ENCODE results near the gene ATF3.
"Not testable (repeated sequence)": the region's sequence is repeated elsewhere in the genome, so short reads cannot be mapped to it uniquely, and the experiment has no call there.

The ATF3 gene

GRCh38 chr1:212624976-212625501 lies 16.5 kb downstream of the ATF3 start:
- FAIRE-seq (no peak), DNase-seq (ENCODE audit: insufficient read length, low spot score) (no peak)

GRCh38 chr1:212625781-212626450 lies 17.4 kb downstream of the ATF3 start:
- FAIRE-seq (no peak), DNase-seq (ENCODE audit: insufficient read length, low spot score) (no peak)

DNA sequence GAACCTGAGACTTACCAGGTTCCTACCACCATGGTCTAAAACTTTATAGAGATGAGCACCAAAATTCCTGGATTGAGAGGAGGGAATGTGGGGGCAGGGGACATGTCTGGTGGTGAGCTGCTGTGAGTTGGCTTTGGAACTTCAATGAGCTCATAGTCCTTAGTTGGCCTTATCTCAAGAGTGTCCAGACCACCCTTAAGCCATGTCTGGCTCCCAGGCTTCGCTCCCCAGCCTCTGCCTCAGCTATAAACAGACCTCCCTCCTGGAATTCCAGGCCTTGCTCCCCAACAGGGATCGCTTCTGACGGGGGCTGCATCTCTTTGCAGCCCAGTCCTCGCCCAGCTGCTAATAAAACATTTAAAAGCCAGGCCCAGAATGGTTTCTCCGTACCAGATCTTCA lies 19.5 kb downstream of the ATF3 start:
- DNase-seq (ENCODE audit: insufficient read length, low spot score), result no peak
- no peak for FAIRE-seq

GRCh38 chr1:212628813-212629415 lies 20.4 kb downstream of the ATF3 start:
- FAIRE-seq (no peak), DNase-seq (ENCODE audit: insufficient read length, low spot score) (no peak)

DNA sequence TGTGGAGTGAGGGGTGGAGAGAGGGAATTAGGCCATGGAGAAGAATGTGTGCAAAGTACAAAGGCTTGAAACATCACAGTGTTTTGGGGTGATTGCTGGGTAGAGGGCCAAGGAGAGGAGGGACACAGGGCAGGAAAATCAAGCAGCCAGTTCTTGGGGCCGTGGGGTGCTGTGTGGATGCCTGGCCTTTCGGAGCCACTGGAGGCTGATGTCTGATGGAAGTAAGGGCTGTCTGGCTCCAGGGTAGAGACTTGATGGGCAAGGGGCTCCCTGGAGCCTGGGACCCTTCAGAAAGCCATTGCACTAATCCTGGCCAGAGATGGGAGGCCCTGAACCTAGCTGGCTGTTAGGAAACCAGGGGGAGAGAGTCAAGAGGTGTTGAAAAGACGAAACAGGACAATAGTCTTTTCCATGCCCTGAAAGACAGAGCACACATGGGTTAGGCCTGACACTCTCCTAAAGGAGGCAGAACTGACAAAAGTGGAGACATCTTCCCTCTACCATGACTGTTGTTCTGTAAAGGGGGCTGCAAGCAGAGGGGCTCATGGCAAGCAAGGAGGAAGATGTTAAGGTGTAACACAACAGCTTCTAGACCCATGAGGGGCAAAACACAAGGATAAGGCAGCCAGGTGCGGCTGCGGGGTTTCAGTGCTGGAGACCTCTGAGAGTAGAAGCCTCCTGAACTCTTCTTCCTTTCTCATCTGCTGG lies 21.0 kb downstream of the ATF3 start:
- no peak for FAIRE-seq
- DNase-seq (ENCODE audit: insufficient read length, low spot score), result no peak

- DNase-seq (ENCODE audit: insufficient read length, low spot score), result peak; percentile 60
- FAIRE-seq, result peak; percentile 93
Measured at GRCh38 chr1:212630158-212630900, 21.8 kb downstream of the ATF3 start.

GRCh38 chr1:212633161-212633560 lies 24.6 kb downstream of the ATF3 start:
- FAIRE-seq (no peak), DNase-seq (ENCODE audit: insufficient read length, low spot score) (no peak)

DNA sequence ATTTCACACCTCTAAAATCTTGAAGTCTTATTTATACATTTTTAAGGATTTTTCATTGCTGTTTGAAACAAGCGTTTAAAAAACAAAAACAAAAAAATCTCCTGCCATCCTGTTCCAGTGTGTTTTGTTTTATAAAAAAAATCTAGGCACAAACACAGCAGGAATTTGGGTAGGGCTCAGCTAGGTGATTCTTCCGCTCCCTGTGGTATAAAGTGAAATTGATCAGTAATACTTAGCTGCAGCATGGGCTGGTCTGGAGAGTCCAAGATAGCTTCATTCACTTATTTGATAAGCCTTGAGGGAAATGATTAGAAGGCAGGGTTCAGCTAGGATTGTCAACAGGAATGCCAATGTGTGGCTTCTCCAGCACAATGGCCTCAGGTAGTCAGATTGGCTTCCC lies 25.7 kb downstream of the ATF3 start:
- no peak for DNase-seq (ENCODE audit: insufficient read length, low spot score)
- FAIRE-seq, result no peak

DNA sequence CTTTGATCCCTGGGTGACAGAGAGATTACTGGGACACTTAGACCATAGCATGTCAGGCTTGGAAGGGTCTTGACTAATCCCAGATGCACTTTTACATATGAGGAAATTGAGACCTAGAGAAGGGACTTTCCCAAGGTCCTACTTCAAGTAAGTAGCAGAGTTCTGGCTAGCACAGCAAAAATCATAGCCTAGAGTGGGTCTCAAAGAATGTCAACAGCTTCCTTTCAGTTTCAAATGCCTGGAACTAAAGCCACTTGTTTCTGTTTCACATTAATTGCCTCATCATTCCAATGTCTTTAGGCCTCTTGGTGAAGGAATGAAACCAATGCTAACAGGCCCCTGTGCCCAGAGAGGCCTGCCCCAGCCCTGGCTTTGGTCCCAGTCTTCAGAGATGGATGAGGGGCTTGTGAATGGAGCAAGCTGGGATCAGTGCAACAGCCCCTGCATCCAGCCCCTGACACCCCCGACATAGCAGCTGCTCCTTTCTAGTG lies 26.6 kb downstream of the ATF3 start:
- FAIRE-seq (peak; percentile 66), DNase-seq (ENCODE audit: insufficient read length, low spot score) (no peak)

- DNase-seq (ENCODE audit: insufficient read length, low spot score) (no peak), FAIRE-seq (no peak)
Measured at GRCh38 chr1:212637902-212638301, 29.3 kb downstream of the ATF3 start.

DNA sequence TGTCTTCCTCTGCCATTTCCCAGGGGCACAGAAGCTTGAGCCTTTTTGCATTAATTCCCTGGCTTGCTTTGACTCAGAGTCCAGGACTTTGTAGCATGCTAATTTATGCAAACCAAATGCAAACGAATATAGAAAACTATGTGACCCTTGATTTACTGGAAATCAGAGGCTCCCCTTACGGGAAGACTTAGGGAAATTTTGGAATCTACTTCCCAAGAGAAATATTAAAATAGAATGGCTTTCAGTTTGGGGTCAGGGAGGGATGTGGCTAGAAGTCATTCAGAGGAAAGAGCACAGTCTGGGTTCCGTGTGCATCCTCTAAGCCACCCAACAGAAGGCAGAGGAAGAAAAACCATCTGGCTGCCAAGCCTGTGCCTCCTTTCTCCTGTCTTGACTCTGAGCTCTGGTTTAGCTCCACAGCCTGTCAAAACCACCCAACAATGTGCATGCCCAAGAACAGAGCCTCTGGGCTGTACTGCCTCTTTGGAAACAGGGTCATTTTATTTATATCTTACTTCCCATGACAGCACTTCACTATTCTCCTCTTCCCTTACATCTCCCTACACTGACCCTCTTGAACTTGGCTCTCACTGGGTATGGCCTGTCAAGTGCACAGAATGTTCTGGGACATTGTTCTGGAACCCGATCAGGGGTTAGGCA lies 30.1 kb downstream of the ATF3 start:
- no peak for FAIRE-seq
- DNase-seq (ENCODE audit: insufficient read length, low spot score), result no peak

GRCh38 chr1:212639524-212639923 lies 31.0 kb downstream of the ATF3 start:
- not testable (repeated sequence) for FAIRE-seq; DNase-seq (ENCODE audit: insufficient read length, low spot score)

GRCh38 chr1:212640223-212640878 lies 31.8 kb downstream of the ATF3 start:
- FAIRE-seq, result no peak
- no peak for DNase-seq (ENCODE audit: insufficient read length, low spot score)

DNA sequence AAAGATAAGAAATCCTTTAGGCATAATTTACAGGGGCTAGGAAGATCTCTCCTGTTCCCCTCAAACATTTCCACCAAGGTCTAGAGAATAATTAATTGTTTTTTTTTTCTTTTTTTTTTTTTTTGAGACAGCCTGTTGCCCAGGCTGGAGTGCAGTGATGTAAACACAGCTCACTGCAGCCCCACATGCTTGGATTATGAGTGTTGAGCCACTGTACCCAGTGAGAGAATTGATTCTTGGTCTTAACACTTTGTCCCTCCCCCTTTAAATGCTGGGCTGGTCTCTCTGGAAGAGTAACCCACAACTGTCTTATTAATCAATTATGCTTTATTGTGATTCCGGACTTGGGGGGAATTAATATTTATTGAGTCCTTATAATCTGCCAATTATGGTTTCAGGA lies 33.4 kb downstream of the ATF3 start:
- no peak for FAIRE-seq

GRCh38 chr1:212643877-212644276 lies 35.3 kb downstream of the ATF3 start:
- FAIRE-seq (no peak), DNase-seq (ENCODE audit: insufficient read length, low spot score) (no peak)

More for the DNA sequence above, 33.4 kb downstream of the ATF3 start:
- no peak for DNase-seq (ENCODE audit: insufficient read length, low spot score)

DNA sequence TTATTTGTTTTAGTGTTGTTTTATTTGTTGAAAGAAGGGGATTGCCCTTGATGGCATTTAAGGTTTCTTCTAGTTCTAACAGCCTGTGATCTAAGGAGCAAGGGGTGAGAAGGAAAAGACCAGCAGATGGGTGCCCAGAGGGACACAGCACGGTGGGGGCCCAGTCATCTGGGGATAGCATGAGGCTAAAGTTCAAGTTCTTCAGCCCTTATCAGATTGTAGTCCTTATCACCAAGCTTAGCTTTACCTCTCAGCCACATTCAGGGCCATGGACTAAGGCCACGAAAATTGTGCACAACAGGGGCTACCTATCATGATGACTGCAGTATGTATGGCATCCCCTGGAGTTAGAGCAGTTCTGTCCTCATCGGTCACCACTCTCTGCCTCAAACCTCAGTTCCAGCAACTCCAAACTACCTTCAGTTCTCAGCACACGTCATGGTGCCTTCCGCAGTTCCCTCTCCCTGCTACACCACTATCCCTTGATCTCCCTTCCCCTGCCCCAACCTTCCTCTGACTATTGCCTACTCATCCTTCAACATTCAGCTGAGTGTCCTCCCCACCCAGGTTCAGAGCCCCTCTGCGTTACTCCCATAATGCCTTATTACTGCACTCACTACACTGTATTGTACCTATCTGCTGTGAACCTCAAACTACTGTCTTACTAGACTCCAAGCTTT lies 36.4 kb downstream of the ATF3 start:
- no peak for DNase-seq (ENCODE audit: insufficient read length, low spot score)
- FAIRE-seq, result no peak

DNA sequence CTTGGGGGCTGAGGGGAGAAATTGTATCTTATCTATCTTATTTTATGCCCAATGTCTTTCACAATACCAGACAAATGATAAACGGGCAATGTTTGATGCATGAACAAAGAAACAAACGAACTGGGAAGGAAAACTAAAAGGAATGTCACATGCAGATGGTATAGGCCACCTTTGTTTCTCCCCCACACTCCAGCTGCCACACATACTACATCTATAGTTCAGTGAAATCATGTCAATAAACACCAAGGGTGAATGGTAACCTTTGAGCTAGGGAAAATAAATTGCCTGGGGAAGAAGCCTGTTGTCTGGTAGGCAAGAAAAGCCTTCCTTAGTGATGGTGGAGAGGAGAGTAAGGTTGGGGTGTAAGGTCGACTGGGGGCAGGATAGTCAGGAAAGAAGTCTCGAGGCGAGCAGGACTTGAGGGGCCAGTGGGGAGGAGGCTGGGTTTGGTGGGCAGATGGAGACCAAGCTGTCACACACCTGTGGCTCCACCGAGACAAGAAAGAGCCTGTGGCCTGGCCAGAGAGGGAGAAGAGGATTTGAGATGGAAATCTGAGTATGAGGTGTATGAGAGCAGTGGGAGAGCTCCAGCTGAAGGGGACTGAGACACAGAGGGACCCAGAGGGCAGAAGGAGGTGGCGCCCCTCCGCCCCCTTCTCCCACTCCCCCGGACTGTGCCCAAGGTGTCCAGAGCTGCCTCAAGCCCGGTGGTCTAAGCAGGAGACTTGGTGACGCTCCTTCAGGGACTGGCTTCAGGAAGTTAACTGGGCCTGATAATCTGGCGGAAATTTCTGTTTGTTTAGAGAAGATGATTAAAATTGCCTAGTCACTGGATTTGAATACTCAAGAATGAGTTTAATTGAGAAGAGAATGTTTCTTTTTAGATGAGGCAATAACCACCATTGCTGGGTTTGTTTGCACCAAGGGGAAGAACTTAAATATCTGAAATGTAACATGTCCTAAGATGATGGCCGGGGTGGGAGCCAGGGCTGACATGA lies 37.3 kb downstream of the ATF3 start:
- FAIRE-seq, result no peak
- DNase-seq (ENCODE audit: insufficient read length, low spot score), result no peak

GRCh38 chr1:212646588-212646987 lies 38.0 kb downstream of the ATF3 start:
- DNase-seq (ENCODE audit: insufficient read length, low spot score) (no peak), FAIRE-seq (no peak)
